Kasumi-1 (cell line): Measurements from ENCODE around the gene PDE11A.
"Not testable (repeated sequence)": the region's sequence is repeated elsewhere in the genome, so short reads cannot be mapped to it uniquely, and the experiment has no call there.

Source experiments
- DNase-seq, 2 experiments: peaks; one replicate each; lab custom pipeline; 2025; lab: John Stamatoyannopoulos, UW

Gene PDE11A

DNA sequence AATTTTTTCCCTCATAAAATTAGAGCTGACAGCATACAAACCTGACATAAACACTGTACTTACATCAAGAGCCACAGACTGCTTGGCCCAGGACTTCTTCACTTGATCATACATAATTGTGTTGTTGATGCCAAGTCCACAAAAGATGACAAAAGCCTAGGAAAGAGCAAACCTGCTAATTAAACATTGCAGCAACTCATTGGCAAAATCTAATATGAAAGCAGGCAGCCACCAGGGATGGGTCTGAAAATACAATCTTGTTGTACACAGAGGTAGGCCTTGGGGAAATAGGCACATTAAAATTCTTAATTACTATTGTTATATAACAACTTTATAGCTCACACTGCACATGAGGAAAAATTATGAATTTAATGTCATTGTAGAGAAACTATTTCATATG lies 255.8 kb downstream of the PDE11A start:
- DNase-seq = no peak

DNA sequence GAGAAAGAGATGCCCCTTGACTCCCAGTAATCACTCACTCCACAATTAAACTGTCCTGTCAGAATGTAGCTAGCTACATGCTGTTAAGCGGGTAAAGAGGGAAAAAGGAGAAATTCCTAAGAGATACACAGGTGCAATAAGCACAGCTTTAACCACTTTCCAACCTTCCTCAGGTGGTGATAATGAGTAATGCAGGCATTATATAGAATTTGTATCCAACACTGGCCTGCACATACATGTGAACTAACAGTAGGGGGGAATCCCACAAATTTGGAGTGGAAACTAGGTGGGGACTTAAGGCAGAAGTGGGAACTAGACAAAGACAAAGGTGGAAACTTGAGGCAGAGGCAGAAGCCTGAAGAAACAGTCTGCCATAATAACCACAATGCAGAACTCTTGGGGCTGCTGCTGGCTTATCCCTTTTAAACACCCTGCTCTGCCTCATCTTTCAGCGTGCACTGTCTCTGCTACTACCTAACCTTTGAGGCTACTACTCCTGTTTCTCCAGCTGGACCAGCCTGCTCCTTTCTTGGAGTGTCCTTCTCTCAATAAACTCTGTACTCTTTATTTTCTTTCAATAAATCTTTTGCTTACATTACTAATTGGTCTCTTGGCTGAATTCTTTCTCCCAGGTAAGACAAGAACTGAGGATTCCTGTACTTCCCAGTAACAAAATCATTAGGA lies 259.7 kb downstream of the PDE11A start:
- DNase-seq = peak in 1 of 2 experiments; percentile 26

DNA sequence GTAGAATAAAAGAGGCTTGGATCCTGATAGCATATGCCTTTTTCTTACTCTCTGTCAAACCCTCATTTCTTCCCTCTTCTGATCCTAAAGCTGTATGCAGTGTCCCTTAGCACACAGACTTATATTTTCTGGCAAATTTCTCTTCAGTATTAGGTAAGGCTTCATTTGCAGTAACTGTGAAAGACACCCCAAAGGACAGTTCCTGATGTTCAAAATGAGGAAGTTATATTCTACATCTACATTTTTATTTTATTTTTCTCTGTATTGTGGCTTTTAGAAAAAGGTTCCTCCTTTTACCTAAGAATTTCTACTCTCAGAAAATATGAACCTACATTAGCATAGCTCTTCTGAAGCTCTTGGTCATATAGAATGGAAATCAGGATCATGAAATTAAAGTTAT lies 261.7 kb downstream of the PDE11A start:
- peak; percentile 59 to 63 for DNase-seq

DNA sequence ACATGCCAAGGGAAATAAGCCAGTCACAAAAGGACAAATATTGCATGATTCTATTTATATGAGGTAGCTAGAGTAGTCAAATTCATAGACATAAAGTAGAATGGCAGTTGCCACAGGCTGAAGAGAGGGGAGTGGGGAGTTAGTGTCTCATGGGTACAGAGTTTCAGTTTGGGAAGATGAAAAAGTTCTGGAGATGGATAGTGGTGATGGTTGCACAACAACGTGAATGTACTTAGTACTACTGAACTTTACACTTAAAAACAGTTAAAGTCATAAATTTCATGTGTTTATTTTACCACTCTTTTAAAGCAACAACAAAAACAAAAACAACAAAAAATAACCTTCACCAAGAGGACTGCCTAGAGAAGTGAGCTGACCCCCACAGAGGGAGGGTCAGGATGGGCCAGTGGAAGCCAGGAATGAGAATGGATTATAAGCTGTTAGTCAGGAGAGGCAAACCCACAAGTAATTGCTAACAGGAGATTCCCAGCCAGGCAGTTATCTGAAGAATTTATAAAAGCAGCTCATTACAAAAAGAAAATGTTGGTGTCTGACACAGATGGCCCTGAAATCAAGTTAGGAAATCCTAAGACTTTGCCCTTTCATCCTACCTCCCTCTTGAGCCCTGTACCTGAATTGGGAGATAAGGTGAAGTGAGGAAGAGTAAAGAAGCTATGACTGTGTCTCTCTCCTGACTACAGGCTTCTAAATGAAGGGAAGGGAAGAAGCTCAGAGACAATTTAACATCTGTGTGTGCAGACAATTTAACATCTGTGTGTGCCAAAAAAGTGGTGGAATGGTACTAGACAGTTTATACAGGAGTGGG lies 263.4 kb downstream of the PDE11A start:
- DNase-seq = no peak

DNA sequence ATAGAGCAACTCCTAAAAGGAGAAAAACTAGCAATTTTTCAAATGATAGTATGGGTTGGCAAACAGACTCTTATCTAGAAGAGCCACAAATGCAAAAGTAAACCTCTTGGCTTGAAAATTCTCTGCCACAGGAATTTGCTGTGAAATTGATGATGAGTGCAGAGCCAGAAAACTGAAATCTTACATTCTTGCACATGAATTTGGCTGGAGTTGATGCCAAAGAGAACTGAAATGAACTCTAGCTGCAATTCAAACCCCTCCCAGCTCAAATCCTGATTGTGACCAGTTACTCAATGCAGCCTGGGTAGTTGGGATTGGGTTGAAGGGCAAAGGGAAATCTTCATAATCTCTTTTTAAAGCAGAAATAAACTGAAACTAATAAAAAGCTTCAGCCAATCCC lies 266.6 kb downstream of the PDE11A start:
- no peak for DNase-seq

DNA sequence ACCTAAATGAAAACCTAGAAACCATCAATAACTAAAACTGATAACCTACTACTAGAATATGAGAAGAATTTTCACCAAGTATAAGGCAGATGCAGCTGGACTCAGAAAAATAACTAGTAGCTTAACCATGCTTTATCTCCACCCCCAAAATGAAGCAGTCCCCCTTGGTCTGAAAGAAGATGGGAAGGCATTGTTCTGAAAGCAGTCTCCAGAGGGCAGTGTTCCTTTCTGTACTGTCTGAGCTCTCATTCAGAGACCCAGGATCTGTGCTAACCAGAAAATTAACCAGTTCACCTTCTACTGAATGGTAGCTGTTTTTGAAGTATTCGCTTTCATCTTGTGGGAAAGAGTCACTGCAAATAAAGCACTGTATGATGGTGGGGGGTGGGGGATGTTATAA lies 273.0 kb downstream of the PDE11A start:
- DNase-seq = peak; percentile 90 to 96

DNA sequence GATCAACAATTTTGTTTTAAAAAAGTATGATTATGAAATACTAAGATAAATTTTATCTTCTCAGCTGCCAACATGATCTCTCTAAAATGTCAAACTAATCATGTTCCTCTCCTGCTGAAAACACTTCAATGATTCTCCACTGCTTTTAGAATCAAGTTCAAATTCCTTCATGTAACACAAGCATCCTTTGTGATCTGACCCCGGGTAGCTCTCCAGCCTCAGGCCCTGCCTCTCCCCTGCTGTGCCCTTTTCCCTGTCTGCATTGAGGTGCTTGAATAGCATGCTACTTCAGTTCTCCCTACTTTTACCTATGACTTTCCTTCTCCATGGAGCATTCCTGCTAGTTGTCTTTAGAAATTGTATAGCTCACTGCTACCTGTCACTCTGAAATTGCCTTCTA lies 274.8 kb downstream of the PDE11A start:
- DNase-seq = no peak

DNA sequence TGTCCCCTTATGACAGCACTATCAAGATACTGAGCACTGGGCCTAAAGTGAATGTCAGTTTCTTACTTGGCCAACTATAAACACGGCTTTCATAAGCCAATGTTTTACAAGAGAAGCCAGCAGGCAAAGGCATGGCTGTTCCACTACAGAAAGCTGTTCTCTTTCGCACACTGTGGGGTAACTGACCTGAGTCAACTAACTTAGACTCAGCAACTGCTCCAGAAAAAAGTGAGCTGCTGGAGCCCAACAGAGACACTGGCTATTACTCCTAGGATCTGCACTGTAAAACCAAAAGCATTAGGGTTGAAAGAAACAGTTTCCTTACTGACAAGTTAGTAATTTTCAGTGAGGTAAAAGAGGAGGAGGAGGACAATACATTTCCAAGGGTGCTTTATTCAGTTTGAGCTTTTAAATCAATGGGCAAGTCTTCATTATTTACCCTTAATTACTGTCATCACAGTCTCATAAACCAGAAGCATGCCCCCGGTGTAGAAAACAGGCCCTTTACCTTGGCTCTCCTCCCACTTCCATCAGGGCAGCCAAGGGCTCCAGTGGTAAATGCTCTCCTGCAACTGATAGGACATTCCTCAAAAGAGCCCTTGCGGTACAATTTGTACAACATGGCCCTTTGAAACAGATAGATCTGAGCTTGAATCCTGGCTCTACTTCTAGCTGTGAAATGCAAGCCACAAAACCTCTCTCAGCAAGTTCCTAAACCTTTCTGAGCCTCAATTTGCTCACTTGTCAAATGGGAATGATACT lies 275.7 kb downstream of the PDE11A start:
- DNase-seq = no peak

DNA sequence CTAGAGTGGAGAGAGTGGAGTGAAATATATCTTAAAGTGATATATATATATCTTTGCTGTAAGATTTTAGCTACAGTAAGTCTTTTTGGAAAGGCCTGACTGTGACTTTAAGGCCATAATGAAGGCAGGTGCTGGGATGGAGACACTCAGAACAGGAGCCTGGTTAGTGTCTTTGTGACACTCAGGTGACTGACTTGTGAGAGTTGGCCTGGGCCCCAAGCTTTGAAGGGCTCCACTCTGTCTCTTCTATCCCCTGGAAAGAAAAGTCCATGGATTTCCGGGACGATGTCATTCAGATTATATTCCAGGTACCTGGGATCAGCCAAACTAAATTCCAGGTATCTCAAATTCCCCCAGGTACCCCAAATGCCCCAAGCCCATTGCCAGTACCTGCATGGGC lies 276.6 kb downstream of the PDE11A start:
- DNase-seq = no peak

DNA sequence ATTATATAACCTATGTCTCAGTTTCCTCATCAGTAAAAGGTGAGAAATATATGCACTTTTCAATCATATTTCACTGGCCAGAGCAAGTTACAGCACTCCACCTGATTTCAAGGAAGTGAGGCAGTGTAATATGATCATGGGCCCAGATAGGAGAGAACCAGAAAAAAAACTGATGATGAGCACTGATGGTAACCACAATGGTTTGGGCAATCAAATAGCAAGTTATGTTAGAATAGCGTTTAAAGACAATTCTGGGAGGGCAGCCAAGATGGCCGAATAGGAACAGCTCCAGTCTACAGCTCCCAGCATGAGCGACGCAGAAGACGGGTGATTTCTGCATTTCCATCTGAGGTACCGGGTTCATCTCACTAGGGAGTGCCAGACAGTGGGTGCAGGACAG lies 287.4 kb downstream of the PDE11A start:
- DNase-seq = not testable (repeated sequence)

DNA sequence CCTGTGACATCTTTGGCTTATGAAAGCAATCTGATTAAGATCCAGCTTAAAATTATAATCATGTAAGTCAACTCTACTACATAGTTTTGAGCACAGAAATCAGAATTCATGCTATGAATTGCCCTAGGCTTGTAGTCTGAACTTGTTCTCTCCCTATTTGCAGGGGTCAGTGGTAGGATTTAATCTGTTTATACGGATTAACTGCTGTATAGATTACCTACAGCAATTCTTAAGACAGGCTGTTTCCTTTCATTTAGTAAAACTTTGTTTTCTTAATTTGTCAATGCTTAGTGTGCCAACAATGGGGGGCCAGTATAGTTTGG lies 287.9 kb downstream of the PDE11A start:
- no peak for DNase-seq

DNA sequence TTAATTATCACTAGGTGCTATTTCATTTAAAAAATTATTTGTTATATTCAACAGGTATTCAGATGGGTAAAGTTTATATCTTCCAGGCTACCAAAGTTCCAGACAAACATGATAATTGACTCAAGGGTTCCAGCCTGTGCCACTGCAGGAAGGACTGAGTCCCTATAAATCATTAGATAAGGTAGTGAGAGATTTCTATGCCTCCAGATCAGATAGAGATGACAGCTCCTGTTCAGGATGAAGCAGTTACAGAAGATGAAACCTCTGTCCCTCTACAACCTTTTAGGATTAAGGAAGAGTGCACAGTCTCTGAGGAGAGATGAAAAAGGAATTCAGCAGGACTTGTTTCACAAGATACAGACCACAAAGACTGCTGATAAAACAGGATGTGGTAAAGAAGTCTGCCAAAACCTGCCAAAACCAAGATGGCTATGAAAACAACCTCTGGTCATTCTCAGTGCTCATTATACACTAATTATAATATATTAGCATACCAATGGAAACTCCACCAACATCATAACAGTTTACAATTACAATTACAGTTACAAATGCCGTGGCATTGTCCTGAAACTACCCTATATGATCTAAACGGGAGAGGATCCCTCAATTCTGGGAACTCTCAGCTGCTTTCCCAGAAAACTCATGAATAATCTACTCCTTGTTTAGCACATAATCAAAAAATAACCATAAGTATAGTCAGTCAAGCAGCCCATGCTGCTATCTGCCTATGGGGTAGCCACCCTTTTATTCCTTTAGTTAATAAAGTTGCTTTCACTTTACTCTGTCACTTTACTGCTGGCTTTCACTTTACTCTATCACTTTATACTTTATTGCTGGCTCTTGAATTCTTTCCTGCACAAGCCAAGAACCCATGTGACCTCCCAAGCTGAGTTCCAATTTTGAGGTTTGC lies 288.5 kb downstream of the PDE11A start:
- DNase-seq = no peak

DNA sequence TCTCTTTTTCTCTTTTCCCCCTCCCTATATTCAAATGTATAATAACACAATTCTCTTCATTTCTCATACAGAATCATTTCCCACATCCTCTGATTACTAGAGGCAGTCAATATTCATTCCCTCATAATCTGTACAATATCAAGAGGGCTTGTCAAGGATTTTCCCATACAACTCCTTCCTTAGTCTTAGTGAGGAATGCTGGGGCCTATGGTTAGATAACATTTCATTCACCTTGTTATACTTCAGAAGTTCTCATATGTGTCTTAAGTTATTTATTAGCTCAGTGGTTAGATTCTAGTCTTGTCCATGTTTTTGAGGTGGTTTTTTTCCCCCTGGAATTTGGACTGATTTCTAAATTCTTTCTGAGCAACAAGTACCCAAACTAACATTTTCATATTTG lies 289.5 kb downstream of the PDE11A start:
- no peak for DNase-seq

DNA sequence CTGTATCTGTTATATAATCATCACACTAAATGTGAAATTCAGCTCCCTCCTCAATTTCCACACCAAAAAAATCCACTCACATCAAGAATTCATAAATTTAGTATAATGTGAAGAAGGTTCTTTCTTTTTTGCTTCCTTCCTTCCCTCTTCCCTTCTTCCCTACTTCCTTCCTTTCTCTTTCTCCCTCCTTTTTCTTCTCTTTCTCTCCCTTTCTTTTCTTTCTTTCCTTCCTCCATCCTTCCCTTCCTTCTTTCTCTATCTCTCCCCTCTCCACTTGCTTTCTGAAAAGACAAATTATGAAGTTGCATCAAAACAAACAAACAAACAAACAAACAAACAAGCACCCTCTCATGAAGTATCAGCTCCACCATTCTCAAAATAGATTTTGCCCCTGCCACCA lies 290.0 kb downstream of the PDE11A start:
- no peak for DNase-seq

DNA sequence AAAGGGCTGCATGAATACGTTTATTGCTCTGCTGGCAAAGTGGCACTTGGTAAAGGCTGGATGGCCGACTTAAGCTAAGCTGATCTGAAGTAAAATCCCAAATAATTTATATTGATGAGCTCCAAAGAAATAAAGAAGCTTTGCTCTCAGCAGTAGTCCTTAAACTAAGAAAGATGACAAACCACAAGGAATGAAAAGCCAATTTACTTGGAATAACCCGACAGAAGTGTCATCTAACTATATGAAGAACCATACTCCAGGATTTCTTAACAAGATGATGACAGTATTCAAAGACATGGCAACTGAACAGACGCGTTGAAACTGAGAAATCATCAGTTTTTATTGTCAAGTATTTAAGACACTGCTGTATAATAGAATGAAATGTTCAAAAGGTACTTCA lies 294.1 kb downstream of the PDE11A start:
- no peak for DNase-seq

DNA sequence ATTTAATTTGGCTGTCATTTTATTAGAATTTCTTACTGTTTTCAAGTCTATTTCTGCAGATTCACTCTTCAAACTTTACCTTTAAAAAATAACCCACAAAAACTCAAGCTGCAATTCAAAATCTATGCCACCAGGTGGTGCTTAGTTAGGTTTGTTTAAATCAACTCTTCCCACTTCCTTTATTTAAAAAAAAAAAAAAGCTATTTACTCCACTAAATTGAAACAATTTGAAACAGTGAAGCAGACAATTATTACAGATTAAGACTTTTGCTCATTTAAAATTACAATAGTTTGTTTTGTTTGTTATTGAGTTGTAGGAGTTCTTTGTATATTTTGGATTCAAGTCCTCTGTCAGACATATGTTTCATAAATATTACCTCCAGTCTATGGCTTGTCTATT lies 300.0 kb downstream of the PDE11A start:
- peak; percentile 66 to 79 for DNase-seq

DNA sequence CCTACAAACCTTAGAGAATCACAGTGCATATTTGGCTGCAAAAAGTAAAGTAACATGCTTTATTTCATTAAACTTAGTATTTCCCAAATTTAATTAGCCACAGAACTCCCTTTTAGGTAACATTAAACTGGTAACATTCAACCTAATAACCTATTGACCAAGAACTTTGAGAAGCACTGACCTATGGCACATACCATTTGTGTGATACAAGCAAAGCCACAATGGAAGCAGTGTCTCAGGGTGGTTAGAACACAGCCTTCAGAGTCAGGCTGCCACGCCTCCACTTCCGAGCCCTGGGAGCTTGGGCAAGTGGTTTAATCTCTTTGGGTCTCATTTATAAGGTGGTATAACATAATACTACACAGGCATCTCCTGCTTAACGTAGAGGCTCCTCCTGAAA lies 301.4 kb downstream of the PDE11A start:
- DNase-seq = no peak

DNA sequence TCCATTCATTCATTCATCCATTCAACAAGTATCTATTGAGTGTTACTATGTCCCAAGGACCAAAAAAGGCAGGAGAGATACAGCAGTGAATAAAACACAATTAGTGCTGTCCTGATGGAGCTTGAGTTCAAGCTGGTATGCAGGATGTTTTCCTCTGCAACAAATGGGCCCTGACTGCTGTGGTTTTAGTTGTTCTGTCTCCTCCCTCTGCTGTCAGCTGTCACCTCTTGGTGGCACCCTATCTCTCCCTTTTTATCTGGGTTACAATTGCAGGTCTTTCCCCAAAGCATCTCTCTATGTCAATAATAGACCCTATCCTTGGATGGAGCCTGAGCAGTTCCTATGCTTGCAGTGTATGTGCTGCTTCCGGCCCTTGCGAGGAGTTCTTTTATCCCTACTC lies 304.8 kb downstream of the PDE11A start:
- peak; percentile 34 to 45 for DNase-seq

DNA sequence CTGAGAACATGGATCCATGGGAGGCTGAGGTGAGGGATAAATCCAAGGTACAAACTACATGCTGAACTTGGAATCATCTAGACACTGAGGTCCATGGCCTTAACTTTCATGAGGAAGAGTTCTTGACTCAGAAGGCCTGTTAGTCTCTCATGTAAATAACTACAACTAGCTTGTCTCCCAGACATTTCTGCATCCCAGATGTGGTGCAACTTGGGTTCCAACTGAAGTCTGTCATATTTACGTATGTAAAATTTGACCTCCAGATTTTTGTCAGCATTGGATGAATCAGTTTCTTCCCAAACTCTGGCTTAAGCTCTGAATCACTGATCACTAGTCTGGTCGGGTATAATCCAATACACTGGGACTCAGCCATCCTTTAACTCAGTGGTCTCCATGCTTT lies 306.9 kb downstream of the PDE11A start:
- DNase-seq = no peak

DNA sequence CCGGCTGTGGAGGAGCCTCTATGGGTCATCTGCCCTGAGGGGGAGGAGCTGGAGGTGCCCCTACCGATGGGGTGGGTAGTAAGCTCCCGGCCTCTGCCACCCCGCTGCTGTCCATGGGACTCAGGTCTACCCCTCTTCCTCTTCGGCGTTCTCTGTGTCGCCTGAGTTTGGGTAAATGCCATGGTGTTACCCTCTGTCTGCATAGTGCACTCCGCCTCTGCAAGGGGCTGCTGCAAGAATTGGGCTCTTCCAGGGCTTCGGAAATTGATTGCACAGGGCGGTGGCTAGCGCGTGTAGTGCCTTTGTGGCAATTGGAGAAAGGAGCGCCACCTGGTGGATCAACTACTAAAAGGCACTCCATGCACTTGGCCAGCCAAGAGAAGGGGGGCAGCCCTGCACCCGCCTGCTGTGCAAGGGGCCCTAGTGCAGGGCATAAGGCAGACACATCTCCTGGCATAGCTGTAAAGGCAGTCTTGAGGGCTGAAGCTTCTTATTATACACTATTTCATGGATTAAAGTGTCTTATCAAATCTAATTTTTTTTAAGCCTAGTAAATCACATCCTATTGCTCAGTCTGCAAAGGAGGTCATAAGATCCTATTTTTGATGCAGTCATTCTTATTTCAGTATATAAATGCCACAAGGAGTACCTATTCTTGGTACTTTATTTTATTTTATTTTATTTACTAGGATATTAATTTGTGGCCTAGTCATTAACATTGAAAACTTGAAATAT lies 308.9 kb downstream of the PDE11A start:
- peak; percentile 92 to 96 for DNase-seq

DNA sequence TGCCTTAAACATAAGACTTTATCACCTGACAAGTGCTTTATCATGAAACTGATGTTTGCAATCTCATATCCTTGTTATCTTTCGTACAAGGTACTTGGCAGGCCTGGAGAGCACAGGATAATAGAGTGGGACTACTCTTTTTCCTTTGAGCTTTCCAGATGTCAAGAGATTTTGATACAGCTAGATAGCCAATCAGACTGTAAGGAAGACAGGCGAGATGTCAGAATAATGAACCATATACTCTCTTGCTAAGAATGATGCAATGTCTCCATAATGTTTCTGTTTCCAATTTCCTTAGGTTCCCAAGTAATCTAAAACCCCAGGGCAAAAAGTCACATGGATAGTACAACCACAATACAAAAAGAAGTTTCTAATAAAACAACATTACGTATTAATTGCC lies 313.1 kb downstream of the PDE11A start:
- DNase-seq = no peak
